HG02981 (cell line): ENCODE results near the gene TVP23C.
"Not testable (repeated sequence)": the region's sequence is repeated elsewhere in the genome, so short reads cannot be mapped to it uniquely, and the experiment has no call there.

Experiments used
- ATAC-seq: cut with Tn5 transposase; IDR thresholded peaks from one replicate; pipeline ENCODE4 v1.9.1; 2021; ENCODE audit warnings: mild to moderate bottlenecking, moderate library complexity; ENCODE audit not compliant: unreplicated experiment

Gene TVP23C

GRCh38 chr17:15563375-15563857, at the start of gene TVP23C:
TSS of gene TVP23C (minus strand) at chr17:15563483. CDS start at chr17:15563448, 35 bp downstream.
- ATAC-seq = peak; percentile 77

- not testable (repeated sequence) for ATAC-seq
Measured at GRCh38 chr17:15592960-15593359, 29.7 kb upstream of the TVP23C start.

GRCh38 chr17:15591986-15592385, 28.7 kb upstream of the TVP23C start:
- ATAC-seq = not testable (repeated sequence)

GRCh38 chr17:15590844-15591243, 27.6 kb upstream of the TVP23C start:
- ATAC-seq = not testable (repeated sequence)

- ATAC-seq = peak; percentile 72
Measured at GRCh38 chr17:15589544-15590536, 26.6 kb upstream of the TVP23C start.

GRCh38 chr17:15588017-15588416, 24.7 kb upstream of the TVP23C start:
- not testable (repeated sequence) for ATAC-seq

GRCh38 chr17:15583313-15583712, 20.0 kb upstream of the TVP23C start:
- ATAC-seq = not testable (repeated sequence)

- ATAC-seq = not testable (repeated sequence)
Measured at GRCh38 chr17:15581462-15581861, 18.2 kb upstream of the TVP23C start.

GRCh38 chr17:15576848-15577247, 13.6 kb upstream of the TVP23C start:
- not testable (repeated sequence) for ATAC-seq

- not testable (repeated sequence) for ATAC-seq
Measured at GRCh38 chr17:15574660-15575059, 11.4 kb upstream of the TVP23C start.

- ATAC-seq = not testable (repeated sequence)
Measured at GRCh38 chr17:15573870-15574269, 10.6 kb upstream of the TVP23C start.

- ATAC-seq = peak; percentile 32
Measured at GRCh38 chr17:15562613-15563374, 489 bp downstream of the TVP23C start.

GRCh38 chr17:15561439-15561838, 1.8 kb downstream of the TVP23C start:
- not testable (repeated sequence) for ATAC-seq

GRCh38 chr17:15558403-15559105, 4.7 kb downstream of the TVP23C start:
- ATAC-seq = not testable (repeated sequence)

GRCh38 chr17:15557334-15557832, 5.9 kb downstream of the TVP23C start:
- not testable (repeated sequence) for ATAC-seq

GRCh38 chr17:15552932-15553331, 10.4 kb downstream of the TVP23C start:
- not testable (repeated sequence) for ATAC-seq

GRCh38 chr17:15549552-15549951, 13.7 kb downstream of the TVP23C start:
- ATAC-seq = not testable (repeated sequence)

GRCh38 chr17:15546604-15547003, 16.7 kb downstream of the TVP23C start:
- not testable (repeated sequence) for ATAC-seq

GRCh38 chr17:15540371-15541219, 22.7 kb downstream of the TVP23C start:
- not testable (repeated sequence) for ATAC-seq
